GM18511 (cell line): ENCODE measurements around the gene SNX2.
A peak's percentile ranks its signal among the peaks of the same experiment; 100 is the strongest.
"Not testable (repeated sequence)": the region's sequence is repeated elsewhere in the genome, so short reads cannot be mapped to it uniquely, and the experiment has no call there.

Experiments
- ATAC-seq: cut with Tn5 transposase; IDR thresholded peaks from one replicate; pipeline ENCODE4 v1.9.1; 2021; ENCODE audit warnings: mild to moderate bottlenecking, moderate library complexity; ENCODE audit not compliant: unreplicated experiment

The SNX2 gene

GRCh38 chr5:122774861-122775549 is at the start of gene SNX2:
Gene SNX2, plus strand, starts transcription at chr5:122775080. Its CDS starts 24 bp downstream, at chr5:122775104.
- peak; percentile 90 for ATAC-seq

- ATAC-seq, result peak; percentile 59
These were observed 47.8 kb upstream of the SNX2 start for GRCh38 chr5:122727112-122727541.

DNA sequence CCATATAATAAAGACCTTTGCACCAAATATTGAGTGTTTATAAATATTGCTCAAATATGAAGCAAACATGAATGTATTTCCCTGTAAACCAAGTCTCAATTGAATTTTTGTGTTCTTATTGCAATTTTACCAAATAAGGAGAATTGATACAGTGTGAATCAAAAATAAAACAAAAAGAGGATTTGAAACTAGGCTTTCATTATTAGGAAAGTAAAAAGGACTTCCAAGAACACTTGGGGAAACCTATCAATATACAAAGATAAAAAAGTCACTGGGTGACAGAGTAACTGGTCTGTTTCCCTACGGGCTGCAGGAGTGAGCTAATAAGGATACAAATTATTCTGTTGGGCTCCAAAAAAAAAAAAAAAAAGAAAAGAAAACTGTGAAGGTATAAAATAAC is 44.8 kb upstream of the SNX2 start:
- peak; percentile 41 for ATAC-seq

DNA sequence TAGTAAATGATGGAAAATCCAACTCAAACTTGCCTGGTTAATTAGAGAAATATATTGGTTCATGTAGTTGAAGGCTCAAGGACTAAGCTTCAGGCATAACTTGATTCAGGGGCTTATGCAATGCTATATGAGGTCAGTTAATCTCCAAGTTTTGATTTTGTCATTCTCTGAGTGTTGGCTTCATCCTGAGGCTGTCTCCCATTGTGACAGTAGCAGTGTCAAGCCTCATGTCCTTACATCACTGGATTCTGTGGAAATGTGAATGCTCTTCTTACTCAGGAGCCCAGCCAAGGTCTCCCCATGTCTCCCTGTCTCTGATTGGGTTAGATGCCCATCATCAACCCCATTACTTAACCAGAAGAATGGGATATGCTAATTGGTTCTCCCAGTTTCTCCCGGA is 44.4 kb upstream of the SNX2 start:
- peak; percentile 2 for ATAC-seq

GRCh38 chr5:122736086-122736845 is 38.6 kb upstream of the SNX2 start:
- ATAC-seq, result peak; percentile 99

GRCh38 chr5:122738088-122738487 is 36.8 kb upstream of the SNX2 start:
- ATAC-seq, result no peak

DNA sequence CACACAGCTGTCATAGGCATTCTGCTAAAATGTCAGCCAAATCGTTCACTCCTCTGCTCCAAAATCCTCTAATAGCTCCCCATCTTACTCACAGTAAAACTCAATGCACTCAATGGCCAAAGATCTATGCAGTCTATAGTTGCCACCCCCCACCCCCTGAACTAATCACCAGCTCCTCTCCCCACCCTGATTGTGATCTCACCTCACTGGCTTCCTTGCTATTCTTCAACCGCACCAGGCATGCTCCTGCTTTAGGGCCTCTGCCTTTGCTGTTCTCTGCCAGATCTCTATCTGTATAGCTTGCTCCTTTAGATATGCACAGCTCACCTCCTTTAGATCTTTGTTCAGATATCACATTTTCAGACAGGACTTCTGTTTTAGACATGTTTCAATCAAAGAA is 33.2 kb upstream of the SNX2 start:
- ATAC-seq, result no peak

DNA sequence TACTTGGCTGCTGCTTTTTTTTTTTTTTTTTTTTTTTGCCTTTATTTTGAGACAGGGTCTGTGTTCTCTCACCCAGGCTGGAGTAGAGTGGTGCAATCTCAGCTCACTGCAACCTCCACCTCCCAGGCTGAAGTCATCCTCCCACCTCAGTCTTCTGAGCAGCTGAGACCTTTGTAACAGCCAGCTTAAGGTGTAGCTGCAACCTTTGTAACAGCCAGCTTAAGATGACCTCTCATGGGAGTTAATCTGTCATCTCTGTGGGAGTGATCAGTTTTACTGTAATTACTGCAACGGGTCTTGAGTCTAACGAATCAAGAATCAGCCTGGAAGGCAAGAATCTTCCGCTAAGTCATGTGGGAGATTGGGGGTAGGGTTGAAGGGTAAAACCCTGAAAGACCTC is 31.6 kb upstream of the SNX2 start:
- ATAC-seq, result no peak

DNA sequence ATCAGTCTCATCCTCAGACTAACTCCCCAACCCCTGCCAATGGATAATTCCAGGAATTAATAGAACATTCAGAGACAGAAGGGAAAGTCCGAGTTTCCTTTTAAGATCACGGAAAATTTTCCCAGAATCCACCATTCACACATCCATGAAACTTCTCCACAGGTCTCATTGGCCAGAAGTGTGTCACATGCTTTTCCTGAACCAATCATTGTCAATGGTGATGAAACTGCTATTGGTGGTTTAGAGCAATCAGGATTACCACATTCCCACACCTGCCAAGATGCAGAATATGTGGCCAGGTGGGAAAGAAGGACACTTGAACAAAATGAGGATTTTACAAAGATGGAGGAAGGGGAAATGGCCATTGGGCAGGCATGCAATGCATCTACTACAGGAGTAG is 29.3 kb upstream of the SNX2 start:
- no peak for ATAC-seq

DNA sequence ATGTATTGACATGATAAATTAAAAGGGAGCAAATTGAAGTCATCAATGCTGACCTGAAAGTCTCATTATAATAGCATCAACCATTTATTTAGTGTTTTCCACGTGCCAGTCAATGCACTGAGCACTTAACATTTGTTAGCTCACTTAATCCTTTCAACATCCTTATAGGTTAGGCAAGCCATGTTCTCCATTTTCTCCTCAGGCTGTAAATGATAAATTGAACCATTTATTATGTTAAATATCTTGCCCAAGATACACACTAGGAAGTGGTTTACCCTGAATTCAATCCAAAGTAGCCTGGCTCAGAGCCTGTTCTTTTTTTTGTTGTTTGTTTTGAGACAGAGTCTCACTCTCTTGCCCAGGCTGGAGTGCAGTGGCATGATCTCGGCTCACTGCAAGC is 25.0 kb upstream of the SNX2 start:
- ATAC-seq, result no peak

GRCh38 chr5:122751293-122751782 is 23.5 kb upstream of the SNX2 start:
- peak; percentile 58 for ATAC-seq

- ATAC-seq, result no peak
These were observed 21.4 kb upstream of the SNX2 start for GRCh38 chr5:122753500-122753899.

GRCh38 chr5:122755783-122756182 is 19.1 kb upstream of the SNX2 start:
- no peak for ATAC-seq

GRCh38 chr5:122756264-122756911 is 18.5 kb upstream of the SNX2 start:
- ATAC-seq, result peak; percentile 81

DNA sequence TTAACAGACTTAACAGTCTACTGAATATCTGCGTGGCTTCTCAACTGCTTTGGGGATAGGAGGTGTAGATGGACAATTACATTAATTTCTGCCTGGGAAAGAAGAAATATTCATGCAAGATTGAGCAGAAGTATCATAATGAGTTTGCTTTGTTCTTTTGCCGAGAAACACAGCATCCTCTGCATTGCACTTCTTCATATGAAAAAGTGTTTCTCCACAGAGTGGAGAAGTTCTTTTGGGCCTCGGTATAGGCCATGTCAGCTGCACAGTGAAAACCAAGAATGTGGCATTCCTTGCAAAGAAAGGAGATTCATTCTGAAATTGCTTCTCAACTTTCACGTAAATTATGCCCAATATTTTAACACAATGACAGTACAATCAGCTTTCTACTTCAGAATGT is 17.6 kb upstream of the SNX2 start:
- peak; percentile 68 for ATAC-seq

DNA sequence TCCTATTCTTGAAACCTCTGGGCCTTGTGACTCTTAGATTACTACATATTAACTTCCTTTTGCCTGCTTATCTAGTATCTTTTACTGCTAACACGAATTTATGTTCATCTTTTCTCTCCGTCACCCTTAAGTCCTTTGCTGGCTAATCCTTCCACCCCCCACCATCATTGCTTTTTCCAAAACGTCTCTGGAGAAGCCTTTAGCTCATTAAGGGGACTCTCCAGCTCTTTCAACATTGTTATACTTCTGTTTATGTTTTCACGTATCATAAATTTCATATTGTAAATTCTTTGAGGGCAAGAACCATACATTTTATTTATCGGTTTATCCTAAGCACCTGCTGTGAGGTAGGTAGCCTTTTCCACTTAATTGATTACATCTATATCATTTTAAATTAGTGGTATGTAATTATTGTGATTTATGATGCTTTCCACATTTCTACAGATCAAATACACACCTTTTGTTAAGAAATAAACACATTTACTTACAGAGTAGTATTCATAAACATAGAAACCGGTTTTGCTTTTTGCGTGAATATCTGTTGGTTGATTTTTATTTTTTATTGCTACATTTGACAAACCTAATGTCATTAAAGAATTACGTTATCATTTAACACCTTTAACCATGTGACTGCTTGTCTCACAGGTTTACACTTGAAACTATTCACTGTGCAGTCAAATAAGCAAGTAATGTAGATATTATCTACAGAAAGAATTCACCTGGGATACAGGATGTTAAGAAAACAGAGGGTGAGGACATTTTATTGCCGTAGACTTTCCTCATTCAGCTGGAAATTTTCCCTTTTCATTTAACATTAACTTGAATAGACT is 15.4 kb upstream of the SNX2 start:
- no peak for ATAC-seq

DNA sequence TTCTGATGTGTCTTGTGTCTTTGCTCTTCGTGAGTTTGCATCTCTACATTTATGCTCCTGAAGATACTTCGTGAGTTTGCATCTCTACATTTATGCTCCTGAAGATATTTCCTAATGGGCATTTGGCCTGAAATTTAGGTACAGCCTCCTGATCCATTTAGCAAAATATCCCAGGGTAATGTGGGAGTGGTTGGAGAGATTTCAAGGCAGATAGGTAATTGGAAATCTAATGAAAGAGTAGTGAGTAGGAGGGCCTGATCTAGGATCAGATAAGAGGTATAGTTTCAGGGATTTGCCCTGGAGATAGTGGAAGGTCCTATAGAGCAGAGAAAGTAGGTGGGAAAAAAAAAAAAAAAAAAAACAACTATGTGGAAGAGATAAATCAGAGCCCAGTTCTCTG is 14.6 kb upstream of the SNX2 start:
- no peak for ATAC-seq

GRCh38 chr5:122761115-122761514 is 13.8 kb upstream of the SNX2 start:
- ATAC-seq, result no peak

DNA sequence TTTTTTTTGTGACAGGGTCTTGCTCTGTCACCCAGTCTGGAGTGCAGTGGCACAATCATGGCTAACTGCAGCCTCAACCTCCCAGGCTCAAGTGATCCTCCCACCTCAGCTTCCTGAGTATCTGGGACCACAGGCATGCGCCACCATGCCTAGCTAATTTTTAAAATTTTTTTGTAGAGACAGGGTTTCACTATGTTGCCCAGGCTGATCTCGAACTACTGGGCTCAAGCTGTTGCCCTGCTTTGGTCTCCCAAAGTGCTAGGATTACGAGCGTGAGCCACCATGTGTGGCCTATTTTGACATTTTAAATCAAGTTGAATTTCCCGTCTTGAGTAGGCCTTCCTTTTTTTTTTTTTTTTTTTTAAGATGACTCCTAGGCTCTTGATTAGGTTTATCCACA is 13.0 kb upstream of the SNX2 start:
- ATAC-seq, result not testable (repeated sequence)

- ATAC-seq, result no peak
These were observed 8.8 kb upstream of the SNX2 start for GRCh38 chr5:122766130-122766529.

GRCh38 chr5:122770477-122770876 is 4.4 kb upstream of the SNX2 start:
- ATAC-seq, result no peak
